Esophagus squamous epithelium (tissue), 5 donors: ENCODE data around the gene SIMC1. TPM values are rescaled to one million over a fixed set of nuclear protein-coding genes. Genes with fewer than 3 reads are reported as not detected.

ENCODE experiments used
- DNase-seq: peaks from one replicate; lab custom pipeline; 2025; lab: John Stamatoyannopoulos, UW
- H3K27ac ChIP-seq, 4 donors: fragments of 200-600 bp; sonication (generic); one replicate each; pipeline ENCODE4 v1.5.1; 2016 to 2019; ENCODE audit warnings: mild to moderate bottlenecking in 1 of 4
- H3K27me3 ChIP-seq, 4 donors: fragments of 200-600 bp; sonication (generic); 1 replicate in 3 of 4; 2 replicates in 1 of 4; pipeline versions ENCODE4 v1.5.1 to v1.6.0; 2017 to 2021; ENCODE audit warnings: antibody characterized with exemption in 1 of 4
- H3K36me3 ChIP-seq, 3 donors: fragments of 200-600 bp; sonication (generic); one replicate each; pipeline ENCODE4 v1.5.1; 2016 to 2019
- H3K4me1 ChIP-seq, 3 donors: fragments of 200-600 bp; sonication (generic); one replicate each; pipeline ENCODE4 v1.5.1; 2017 to 2019
- H3K4me3 ChIP-seq, 4 donors: fragments of 200-600 bp; sonication (generic); 1 replicate in 3 of 4; 2 replicates in 1 of 4; pipeline ENCODE4 v1.5.1; 2016 to 2019; ENCODE audit warnings: mild to moderate bottlenecking in 2 of 4, moderate library complexity in 1 of 4
- H3K9me3 ChIP-seq, 3 donors: fragments of 200-600 bp; sonication (generic); one replicate each; pipeline ENCODE4 v1.5.1; 2016 to 2019
- CTCF ChIP-seq, 6 experiments: fragments of 450-650 bp in 4 of 6; fragments of 200-600 bp in 2 of 6; sonication (generic) in 2 of 6; IDR thresholded peaks; one replicate each; pipeline ENCODE4 v1.5.1; 2016 to 2019; ENCODE audit warnings: antibody characterized with exemption in 6 of 6, mild to moderate bottlenecking in 4 of 6, moderate library complexity in 4 of 6
- POLR2A ChIP-seq, 4 donors: fragments of 450-650 bp; IDR thresholded peaks; one replicate each; pipeline ENCODE4 v1.6.1; 2017; ENCODE audit warnings: antibody characterized with exemption in 4 of 4, mild to moderate bottlenecking in 4 of 4, moderate library complexity in 3 of 4
- WGBS, 2 donors: methylation state at CpG; one replicate each; pipeline ENCODE4 v1.1.5; 2018; 5-methylcytosine and 5-hydroxymethylcytosine counted together
- intact Hi-C: fragments of 100-400 bp; cut with DNase I; formaldehyde crosslinking; loops from one replicate; pipeline ENCODE4 v1.15.0; 2022
- total RNA-seq, 4 donors: library from RNA; depleted of rRNA; stranded (reverse); fragments of >200 nt; gene quantifications; one replicate each; pipeline ENCODE4 v1.1.0, GENCODE V29; 2016
- donor health status: DM: yes; HTN: yes; CAD: no.

Gene SIMC1
- total RNA-seq, 4 donors from 2014 or later, result 2.2 to 11.4 (median 5.6) TPM

GRCh38 chr5:176361437-176362232, 123.4 kb downstream of the SIMC1 start, which contains the start of gene KIAA1191:
Gene KIAA1191, minus strand, starts transcription at chr5:176361764. Its CDS starts 2,256 bp downstream, at chr5:176359508.
- no peaks in the 10 kb centered on the region for H3K9me3 ChIP-seq
- intact Hi-C loops, result no loop called here
- H3K4me1 ChIP-seq, result peaks cover 0 to 56% (median 25%) of the 10 kb centered on the region in 3 donors
- H3K27me3 ChIP-seq, result no peaks in the 10 kb centered on the region
- H3K36me3 ChIP-seq, result peaks cover 0 to 32% (median 11%) of the 10 kb centered on the region in 3 donors
- H3K4me3 ChIP-seq, result peak within 1 kb of the TSS; percentile 83 to 94 (median 89)
- 1 to 3% methylated on average over 13 to 30 of the region's 56 CpGs for WGBS, 2 donors
- TF ChIP-seq CTCF (IDR thresholded peaks at IDR 0.05), result peak in 4 of 6 experiments; percentile 10 to 57 (median 18)
- TF ChIP-seq POLR2A (IDR thresholded peaks at IDR 0.05), result peak in 2 of 4 donors; percentile 77 to 85
- peak; percentile 66 for DNase-seq
- H3K27ac ChIP-seq, result peak within 1 kb of the TSS; percentile 78 to 88 (median 82)

GRCh38 chr5:176362233-176362490, 123.9 kb downstream of the SIMC1 start:
- Histone ChIP-seq H3K27ac (peak overlapping the region; percentile 78 to 88 (median 82)), H3K27me3 (no peaks in the 10 kb centered on the region), H3K36me3 (peaks cover 0 to 26% (median 5%) of the 10 kb centered on the region in 3 donors), H3K9me3 (no peaks in the 10 kb centered on the region), H3K4me3 (peak overlapping the region; percentile 83 to 94 (median 89)), H3K4me1 (peaks cover 0 to 55% (median 25%) of the 10 kb centered on the region in 3 donors)
- no peak for DNase-seq
- 47 to 48% methylated on average over 8 of the region's 8 CpGs for WGBS, 2 donors
- TF ChIP-seq POLR2A (IDR thresholded peaks at IDR 0.05) (no peak), CTCF (IDR thresholded peaks at IDR 0.05) (no peak)
- intact Hi-C loops, result no loop called here

- Histone ChIP-seq H3K9me3 (no peaks in the 10 kb centered on the region), H3K4me3 (peak overlapping the region; percentile 61 to 73 (median 70)), H3K27ac (peak overlapping the region; percentile 76 to 79 (median 78)), H3K27me3 (no peaks in the 10 kb centered on the region), H3K4me1 (peaks cover 0 to 46% (median 19%) of the 10 kb centered on the region in 3 donors), H3K36me3 (peaks cover 0 to 26% (median 0%) of the 10 kb centered on the region in 3 donors)
- DNase-seq, result no peak
- 16 to 67% methylated on average over 7 to 18 of the region's 28 CpGs for WGBS, 2 donors
- TF ChIP-seq POLR2A (IDR thresholded peaks at IDR 0.05), result peak in 1 of 4 donors; percentile 28
- no peak for TF ChIP-seq CTCF (IDR thresholded peaks at IDR 0.05)
- intact Hi-C loops, result no loop called here
These were observed 126.6 kb downstream of the SIMC1 start for GRCh38 chr5:176364765-176365350.

GRCh38 chr5:176365351-176366231, 127.4 kb downstream of the SIMC1 start, which contains the start of gene ARL10:
Gene ARL10, plus strand, starts transcription at chr5:176365487. Its CDS starts 77 bp downstream, at chr5:176365564.
- Histone ChIP-seq H3K27ac (peak within 1 kb of the TSS; percentile 76 to 79 (median 78)), H3K4me3 (peak within 1 kb of the TSS; percentile 61 to 73 (median 70)), H3K9me3 (no peaks in the 10 kb centered on the region), H3K36me3 (peaks cover 0 to 33% (median 3%) of the 10 kb centered on the region in 3 donors), H3K27me3 (no peaks in the 10 kb centered on the region), H3K4me1 (peaks cover 0 to 39% (median 11%) of the 10 kb centered on the region in 3 donors)
- intact Hi-C loops, result no loop called here
- TF ChIP-seq CTCF (IDR thresholded peaks at IDR 0.05), result no peak
- peak in 1 of 4 donors; percentile 4 for TF ChIP-seq POLR2A (IDR thresholded peaks at IDR 0.05)
- WGBS, 2 donors, result 1% methylated on average over 22 of the region's 108 CpGs; no CpG with 5 or more reads in 1 of the 2 donors
- no peak for DNase-seq
